A204.1 (cell line): ENCODE data around the gene GBP7.
"Not testable (repeated sequence)": the region's sequence is repeated elsewhere in the genome, so short reads cannot be mapped to it uniquely, and the experiment has no call there.

Experiments used
- FAIRE-seq: peaks from 2 replicates; lab custom pipeline; 2012; peaks lifted over from hg19 to GRCh38; lab: Jason Lieb, UNC

Gene GBP7, protein sequence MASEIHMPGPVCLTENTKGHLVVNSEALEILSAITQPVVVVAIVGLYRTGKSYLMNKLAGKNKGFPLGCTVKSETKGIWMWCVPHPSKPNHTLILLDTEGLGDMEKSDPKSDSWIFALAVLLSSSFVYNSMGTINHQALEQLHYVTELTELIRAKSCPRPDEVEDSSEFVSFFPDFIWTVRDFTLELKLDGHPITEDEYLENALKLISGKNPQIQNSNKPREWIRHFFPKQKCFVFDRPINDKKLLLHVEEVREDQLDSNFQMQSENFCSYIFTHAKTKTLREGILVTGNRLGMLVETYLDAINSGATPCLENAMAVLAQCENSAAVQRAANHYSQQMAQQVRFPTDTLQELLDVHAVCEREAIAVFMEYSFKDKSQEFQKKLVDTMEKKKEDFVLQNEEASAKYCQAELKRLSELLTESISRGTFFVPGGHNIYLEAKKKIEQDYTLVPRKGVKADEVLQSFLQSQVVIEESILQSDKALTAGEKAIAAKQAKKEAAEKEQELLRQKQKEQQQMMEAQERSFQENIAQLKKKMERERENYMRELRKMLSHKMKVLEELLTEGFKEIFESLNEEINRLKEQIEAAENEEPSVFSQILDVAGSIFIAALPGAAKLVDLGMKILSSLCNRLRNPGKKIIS

DNA sequence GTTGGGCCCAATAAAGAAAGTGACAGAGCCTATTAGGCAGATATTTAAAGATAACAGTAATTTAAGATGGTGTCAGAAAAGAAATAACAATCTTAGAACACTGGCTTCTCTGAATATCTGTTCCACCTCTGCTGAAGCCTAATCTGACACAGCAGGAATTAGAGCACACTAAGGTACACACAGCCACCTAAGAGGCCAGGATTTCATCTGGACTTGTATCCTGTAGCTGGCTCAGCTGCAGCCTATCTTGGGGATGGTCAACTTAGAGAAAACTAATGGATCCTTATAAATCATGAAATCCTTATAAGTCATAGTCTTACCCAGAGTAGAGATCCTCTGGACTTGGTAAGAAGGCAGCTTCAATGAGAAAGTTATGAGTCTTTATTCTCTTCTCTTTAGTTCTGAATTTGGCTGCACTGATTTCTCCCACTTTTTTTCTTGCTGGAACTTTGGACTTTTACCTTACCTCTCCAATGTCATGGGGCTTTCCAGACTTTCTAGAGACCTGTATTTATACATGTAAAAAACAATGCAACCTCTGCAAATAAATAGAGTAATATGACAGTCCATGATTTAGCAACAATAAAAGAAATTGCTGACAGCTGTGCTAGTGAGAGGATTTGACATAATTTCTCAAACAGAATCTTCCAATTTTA, at the start of gene GBP7:
GBP7 (minus strand) TSS at position 403 of the 656 bp plus-strand sequence. CDS start 4,068 bp downstream, outside the sequence.
- no peak for FAIRE-seq

DNA sequence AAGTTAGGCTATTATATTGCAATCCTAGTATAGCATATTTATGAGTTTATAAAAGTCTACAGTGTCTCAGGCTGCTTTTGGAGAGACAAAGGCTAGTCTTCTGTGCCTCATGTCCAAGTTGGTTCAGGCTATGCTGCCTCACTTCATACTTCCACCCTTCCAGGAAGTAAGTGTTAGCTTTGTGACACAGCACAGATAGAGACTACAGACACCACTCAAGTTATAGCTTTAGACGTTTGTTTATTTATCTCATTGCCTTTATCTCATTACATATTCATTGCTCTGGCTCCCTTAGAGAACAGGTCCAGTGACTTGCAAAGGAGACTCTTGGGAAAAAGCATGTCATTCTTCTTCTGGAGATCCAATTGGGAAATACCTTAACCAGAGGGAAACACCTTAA, 45.5 kb upstream of the GBP7 start:
- FAIRE-seq, result no peak

DNA sequence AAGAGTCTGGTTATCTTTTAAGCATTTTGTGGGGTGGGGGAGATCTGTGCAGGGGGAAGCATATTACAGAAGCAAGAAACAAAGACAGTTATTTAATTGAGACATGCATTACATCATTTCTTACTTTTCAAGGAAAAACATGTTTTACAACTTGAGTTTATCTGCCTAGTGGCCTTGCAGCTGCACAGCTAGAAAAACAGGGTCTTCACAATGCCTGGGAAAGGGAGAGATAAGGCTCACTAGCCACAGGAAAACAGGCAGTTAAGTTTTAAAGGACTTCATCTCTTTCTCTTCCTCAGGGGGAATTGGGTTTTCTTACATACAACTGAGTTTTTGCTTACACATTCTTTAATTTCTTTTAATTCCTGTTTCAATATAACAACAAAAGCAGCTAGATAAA, 44.0 kb upstream of the GBP7 start:
- not testable (repeated sequence) for FAIRE-seq

DNA sequence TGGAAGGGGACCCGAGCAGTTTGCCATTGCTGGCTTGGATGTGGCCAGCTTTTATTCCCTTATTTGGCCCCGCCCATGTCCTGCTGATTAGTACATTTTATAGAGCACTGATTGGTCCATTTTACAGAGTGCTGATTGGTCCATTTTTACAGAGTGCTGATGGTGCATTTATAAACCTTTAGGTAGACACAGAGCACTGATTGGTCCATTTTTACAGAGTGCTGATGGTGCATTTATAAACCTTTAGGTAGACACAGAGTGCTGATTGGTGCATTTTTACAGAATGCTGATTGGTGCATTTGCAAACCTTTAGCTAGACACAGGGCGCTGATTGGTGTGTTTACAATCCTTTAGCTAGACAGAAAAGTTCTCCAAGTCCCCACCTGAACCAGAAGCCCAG, 43.1 kb upstream of the GBP7 start:
- not testable (repeated sequence) for FAIRE-seq

DNA sequence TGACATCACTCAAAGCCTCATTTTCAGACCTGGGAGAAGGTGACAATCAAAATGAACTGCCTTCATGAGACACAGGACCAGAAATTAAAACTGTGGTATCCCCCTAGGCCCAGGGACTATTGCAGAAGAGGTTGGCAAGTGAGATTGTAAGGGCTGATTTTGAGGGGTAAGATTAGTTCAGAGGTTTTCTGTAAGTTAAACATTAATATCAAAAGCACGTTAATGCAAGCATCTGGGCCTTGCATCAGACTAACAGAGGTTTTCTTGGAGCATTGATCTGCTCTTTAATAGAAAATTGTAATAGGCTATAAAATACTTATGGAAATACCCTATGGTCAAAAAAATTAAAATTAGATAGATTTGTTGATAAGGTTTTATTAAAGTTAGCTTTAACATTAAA, 37.5 kb upstream of the GBP7 start:
- FAIRE-seq, result no peak

DNA sequence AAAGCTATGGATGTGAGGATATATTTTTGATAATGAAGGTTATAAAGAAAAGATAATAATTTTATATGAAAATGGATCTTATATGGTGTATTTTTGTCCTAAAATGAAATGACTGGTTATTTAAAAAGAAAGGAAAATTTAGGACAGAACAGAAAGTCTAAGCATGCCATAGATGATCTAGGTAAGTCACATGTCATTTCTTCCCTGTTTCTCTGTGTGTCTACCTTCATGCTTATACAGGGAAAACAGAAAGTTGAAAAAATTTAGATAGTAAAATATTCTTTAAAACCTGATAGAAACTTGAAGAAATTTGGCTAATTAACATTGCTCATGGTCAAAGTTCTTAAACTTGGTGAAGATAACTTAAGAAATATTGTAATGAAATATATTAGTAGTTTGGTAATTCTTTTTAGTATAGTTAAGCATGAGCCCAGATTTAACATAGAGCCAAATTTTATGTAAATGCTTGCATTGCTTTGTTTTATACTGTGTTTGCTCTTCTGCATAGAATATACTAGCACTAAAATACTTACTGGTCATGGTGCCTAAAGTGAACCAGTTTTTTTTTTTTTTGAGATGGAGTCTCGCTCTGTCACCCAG, 35.3 kb upstream of the GBP7 start:
- peak; percentile 3 for FAIRE-seq

DNA sequence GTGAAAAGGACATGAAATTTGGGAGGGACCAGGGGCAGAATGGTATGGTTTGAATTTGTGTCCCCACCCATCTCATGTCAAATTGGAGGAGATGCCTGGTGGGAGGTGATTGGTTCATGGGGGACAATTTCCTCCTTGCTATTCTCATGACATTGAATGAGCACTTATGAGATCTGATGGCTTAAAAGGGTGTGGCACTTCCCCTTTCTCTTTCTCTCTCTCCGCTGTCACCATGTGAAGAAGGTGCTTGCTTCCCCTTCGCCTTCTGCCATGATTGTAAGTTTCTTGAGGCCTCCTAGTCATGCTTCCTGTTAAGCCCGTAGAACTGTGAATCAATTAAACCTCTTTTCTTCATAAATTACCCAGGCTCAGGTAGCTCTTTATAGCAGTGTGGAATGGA, 30.6 kb upstream of the GBP7 start:
- no peak for FAIRE-seq

DNA sequence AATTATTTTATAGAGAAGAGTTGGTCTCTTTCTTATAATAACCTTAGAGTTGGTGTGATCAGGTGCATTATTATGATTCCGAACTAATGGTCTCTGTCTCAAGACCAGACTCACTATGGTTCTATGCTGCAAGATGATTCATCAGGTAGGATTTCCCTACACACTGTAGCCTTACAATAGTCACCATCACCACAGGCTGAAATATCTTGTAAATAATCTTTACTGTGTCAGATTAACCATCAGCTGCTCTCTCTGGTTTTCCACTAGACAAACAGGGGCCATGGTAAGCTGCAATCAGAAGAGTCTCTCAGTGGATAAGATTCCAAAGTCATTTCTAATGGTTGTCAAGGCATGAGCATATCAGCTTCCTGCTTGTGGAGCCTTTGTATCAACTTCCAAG, 27.4 kb upstream of the GBP7 start:
- FAIRE-seq, result no peak

DNA sequence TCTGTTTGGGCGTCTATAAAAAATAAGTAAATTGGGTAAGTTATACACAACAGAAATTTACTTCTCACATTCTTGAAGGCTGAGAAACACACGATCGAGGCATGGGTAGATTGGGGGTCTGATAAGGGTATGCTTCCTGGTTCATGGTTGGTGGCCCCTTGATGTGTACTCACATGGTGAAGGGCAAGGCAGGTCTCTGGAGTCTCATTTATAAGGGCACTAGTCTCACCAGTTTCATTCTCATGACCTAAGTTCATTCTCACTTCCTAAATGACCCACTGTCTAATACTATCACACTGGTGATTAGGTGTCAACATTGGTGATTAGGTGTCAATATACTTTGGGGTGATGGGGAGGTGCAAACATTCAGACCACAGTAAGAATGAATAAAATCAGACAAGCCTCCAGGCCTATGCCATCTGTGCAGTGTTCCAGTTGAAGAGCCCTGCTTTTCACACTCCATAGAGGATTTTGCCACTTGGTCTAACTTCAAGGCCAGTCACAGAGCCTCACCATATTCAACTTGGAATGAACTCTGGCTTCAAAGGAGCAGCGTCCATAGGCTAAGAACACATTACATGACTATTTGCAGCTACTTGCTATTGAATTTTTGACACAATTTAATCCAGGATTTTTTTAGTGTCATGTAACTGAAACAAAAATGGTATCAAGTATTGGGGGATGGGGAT, 25.4 kb upstream of the GBP7 start:
- no peak for FAIRE-seq

DNA sequence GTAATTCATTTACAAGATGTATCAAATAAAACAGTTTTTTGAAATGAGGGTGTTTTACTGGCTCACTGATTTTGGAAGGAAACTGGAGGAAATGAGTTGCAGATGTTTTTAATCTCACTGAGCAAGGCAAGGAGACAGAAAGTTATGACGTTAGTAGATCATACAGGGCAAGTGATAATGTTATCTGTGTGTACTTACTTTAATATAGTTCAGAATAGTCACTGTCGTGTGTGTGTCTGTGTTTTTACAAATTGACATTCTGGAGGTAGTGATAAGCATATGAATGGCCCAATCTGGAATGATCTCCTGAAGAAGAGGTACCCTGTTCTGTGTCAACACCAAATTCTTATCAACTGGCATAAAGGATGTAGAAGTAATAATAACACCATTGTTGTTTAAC, 24.9 kb upstream of the GBP7 start:
- FAIRE-seq, result no peak

DNA sequence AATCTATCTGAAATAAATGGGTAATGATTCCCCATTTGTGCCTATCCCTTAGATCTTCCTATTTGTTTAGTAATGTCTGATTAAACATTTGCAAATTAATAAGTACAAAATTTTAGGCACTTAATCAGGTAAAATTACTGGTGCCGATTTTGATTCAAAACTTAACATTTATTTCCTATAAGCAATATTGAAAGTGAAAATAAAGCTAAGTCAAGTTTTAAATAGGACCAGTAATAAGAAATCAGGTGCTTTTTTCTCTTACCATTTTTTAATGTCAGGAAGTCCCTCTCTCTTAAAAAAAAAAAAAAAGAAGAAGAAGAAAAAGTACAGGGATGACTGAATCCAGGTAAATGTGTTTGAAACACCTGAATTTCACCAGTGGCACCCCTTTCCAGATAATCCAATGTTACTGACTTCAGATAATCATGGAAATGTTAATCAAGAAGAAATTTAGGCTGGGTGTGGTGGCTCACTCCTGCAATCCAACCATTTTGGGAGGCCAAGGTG, 23.8 kb upstream of the GBP7 start:
- peak; percentile 54 for FAIRE-seq

DNA sequence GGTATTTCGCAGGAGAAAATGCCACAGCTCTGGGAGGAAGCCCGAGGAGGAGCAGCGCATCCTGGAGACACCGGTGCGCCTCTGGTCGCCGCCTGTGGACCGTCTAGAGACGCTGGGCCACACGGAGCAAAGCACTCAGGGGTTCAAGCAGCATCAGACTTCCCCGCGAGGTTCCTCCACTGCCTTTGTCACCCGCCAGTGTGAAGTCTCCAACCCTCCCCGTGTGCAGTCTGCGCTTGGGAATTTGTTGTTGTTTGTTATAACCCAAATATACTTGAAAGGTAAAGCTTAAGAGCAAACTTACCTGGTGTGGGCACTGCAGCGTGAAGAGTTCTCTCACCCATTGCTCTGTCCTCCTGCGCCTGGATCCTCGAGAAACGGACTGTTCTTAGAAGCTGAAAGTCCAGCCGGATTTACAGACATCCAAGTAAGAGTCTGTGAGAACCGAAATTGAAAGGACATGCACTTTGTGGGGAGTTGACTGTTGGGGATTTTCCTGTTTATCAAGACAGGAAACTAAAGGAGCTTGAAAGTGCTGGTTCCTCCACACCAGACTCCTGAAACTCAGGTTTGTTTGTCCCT, 22.8 kb upstream of the GBP7 start, which contains the start of gene GBP4:
GBP4 (minus strand) TSS at position 452 of the 582 bp plus-strand sequence; CDS start at position 344, 108 bp downstream.
- FAIRE-seq, result no peak

DNA sequence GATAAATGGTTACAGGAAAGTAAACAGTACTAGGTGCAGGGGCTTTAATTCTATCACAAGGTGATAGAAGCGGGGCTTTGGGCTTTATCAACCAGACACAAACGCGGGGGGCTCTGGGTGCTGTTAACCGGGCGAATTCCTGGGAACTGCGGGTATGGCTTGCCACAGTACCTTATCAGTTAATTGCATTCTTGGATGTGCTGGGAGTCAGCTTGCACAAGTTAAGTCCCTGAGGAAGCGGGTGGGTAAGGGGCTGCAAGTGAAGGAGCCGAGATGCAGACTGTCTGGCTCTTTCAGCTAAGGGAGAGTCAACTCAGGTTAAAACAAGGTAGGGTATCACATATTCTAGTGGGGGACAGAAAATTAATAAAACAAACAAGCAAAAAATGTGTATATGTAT, 22.3 kb upstream of the GBP7 start:
- no peak for FAIRE-seq

DNA sequence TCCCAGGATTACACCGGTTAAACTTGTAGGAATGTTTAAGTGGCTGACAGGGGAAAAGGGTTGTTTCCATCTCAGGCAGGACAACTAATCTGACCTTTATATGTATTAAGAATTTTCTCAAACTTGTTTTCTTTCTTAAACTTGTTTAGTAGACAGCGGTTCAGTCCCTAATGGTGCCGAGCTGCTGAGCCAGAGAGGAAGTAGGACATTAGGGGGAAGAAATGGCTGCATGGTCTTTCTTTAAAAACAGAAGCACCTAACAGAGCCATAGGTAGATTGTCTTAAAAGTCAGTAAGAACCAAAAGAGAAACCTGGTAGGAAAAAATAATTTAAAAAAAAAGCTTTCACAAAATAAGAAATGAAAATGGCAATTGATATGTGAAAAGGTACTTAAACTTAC, 19.7 kb upstream of the GBP7 start:
- FAIRE-seq, result no peak

DNA sequence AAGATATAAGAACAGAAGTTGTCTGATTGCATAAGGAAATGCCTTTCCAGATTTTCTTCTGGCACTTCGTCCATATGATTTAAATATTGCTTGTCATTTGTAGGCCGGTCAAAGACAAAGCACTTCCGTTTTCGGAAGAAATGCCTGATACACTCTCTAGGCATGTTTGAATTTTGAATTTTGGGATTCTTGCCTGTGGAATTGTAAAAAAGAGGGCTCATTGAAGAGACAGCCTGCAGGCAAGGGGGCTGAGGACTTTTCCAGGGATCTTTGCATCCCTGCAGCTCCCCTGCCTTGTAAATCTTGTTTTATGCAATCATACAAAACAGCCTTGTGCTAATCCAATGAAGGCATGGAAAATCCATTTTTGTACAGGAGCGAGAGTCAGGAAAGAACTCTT, 15.5 kb upstream of the GBP7 start:
- FAIRE-seq, result no peak

DNA sequence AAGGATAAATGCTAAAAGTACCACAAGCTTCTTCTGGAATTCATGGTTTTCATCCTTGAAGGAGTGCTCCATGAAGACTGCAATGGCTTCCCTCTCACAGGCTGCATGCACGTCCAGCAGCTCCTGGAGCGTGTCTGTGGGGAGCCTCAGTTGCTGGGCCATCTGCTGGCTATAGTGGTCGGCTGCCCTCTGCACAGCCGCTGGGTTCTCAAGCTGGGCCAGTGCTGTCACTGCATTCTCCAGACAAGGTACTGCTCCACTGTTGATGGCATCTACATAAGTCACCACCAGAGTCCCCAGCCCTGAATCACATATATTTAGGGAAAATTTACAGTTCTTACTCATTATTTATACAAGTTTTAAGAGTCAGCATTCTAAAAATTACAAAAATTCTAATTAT, 14.2 kb upstream of the GBP7 start:
- no peak for FAIRE-seq

DNA sequence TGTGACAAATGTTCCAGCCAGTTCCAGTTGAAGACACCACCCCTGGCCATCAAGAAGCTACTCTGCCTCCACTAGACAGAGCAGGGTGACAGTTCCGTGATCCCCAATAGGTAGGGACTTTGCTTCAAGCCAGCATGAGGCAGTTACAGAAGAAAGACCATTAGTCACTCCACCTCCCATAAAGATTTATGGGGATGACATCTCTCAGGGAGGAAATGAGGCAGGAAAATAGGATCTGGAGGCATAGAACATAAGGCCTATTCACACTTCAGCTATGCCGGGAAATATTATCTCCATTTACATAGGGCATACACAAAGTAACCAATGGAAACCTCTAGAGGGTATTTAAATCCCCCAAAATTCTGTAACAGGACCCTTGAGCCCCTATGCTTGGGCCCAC, 3.5 kb upstream of the GBP7 start:
- no peak for FAIRE-seq

DNA sequence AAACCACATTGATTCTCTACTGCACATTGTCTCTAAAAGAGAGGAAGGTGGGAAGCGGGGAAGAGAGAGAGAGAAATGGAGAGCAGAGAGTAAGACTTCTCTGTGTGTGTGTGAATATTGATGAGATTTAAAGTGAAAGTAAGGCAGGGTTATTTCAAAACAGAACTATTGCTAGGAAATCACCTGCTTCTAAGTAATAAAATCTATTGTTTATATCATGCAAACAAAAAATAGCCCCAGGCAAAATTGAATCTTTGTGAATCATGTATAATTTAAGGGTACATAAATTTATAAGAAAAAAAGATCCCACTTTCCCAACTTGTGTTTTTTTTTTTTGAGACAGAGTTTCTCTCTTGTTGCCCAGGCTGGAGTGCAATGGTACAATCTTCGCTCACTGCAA, 1.2 kb upstream of the GBP7 start:
- no peak for FAIRE-seq

DNA sequence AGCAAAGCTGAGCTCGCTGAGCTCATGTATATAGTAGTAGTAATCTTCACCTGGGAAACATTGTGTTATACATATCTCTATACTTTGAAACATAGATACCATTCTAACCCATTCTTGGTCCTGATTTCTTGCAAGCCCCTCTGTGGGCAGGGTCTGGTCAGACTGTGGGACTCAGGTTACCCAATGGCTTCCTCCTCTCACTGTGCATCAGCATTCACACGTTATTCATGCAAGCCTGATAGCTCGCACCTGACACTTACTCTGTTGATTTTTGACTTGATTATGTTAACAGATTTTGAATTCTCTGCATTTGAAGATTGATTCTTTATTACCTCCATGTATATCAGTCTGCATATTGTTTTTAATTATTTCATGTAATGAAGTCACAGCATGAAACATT, 1.3 kb downstream of the GBP7 start:
- no peak for FAIRE-seq

DNA sequence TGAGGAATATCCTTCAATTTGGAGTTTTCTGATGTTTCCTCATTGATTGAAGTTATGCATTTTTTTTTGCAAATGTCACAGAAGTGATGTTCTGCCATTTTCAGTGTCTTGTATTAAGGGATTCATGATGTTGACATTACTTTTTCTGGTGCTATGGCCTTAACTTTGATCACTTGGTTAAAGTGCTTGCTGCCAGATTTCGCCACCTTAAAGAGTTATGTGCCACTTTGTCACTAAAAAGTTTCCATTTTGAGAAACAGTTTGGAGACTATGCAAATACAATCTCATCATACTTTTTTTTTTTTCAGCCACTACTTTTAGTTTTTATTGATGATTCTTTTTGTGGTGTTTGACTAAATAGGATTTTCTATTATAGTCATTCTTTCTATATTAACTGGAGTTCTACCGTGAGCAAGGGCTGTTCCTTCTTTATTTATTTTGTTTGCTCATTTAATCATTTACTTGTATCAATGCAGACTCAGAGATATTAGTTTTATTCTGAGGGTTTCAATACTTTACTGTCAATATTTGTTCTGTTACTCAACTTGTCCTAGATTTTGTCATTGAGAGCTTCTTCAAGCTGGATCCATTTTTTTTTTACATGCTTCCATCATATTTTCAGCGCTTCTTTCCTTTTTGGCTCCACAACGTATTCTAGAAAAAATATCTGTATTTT, 3.2 kb downstream of the GBP7 start:
- FAIRE-seq, result no peak

DNA sequence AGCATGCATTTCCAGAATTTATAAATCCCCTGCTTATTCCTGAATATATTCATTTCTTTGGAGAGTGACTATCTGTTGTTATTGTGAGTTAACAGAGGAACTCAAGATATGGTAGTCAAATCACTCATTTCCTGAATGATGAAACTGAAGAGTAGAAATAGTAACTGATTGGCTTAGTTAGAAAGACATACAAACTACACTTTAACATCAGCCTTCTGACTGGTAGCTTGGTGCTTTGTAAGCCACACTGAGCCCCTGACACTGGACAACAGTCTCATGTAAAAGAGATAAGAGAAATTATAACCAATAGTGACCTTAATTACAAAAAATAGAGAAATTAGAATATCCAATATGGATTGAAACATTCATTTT, 4.8 kb downstream of the GBP7 start:
- FAIRE-seq, result no peak
